Liver (tissue), 9 donors: ENCODE results near the gene WLS. TPM values are rescaled to one million over a fixed set of nuclear protein-coding genes. Genes with fewer than 3 reads are reported as not detected.
"Not testable (repeated sequence)": the region's sequence is repeated elsewhere in the genome, so short reads cannot be mapped to it uniquely, and the experiment has no call there.

ENCODE experiments used
- DNase-seq: peaks from one replicate; pipeline ENCODE4 v3.0.0-alpha.2; 2017; ENCODE audit warnings: low spot score
- H3K27ac ChIP-seq, 2 donors: one replicate each; pipeline ENCODE4 v1.7.0; 2013; ENCODE audit warnings: inconsistent platforms in 2 of 2, low read length in 2 of 2, control low read depth in 1 of 2, low read depth in 1 of 2, mild to moderate bottlenecking in 1 of 2
- H3K27me3 ChIP-seq, 4 donors: one replicate each; pipeline versions ENCODE4 v1.6.1 to v1.7.0; 2013; ENCODE audit warnings: low read length in 3 of 4, inconsistent platforms in 1 of 4, mild to moderate bottlenecking in 1 of 4, moderate library complexity in 1 of 4; ENCODE audit not compliant: control insufficient read depth in 4 of 4, insufficient read depth in 4 of 4
- H3K36me3 ChIP-seq, 4 donors: one replicate each; pipeline versions ENCODE4 v1.6.1 to v1.7.0; 2013; ENCODE audit warnings: low read length in 3 of 4, mild to moderate bottlenecking in 3 of 4, low read depth in 1 of 4, moderate library complexity in 1 of 4; ENCODE audit not compliant: control insufficient read depth in 4 of 4, insufficient read depth in 3 of 4
- H3K4me1 ChIP-seq, 4 donors: one replicate each; pipeline versions ENCODE4 v1.6.1 to v1.7.0; 2013; ENCODE audit warnings: low read length in 3 of 4, mild to moderate bottlenecking in 3 of 4, moderate library complexity in 1 of 4; ENCODE audit not compliant: control insufficient read depth in 4 of 4, insufficient read depth in 4 of 4
- H3K4me3 ChIP-seq, 3 donors: one replicate each; pipeline versions ENCODE4 v1.6.1 to v1.7.0; 2013; ENCODE audit warnings: low read length in 3 of 3, control low read depth in 1 of 3, low read depth in 1 of 3, mild to moderate bottlenecking in 1 of 3
- H3K9ac ChIP-seq, 2 donors: one replicate each; pipeline ENCODE4 v1.7.0; 2013; ENCODE audit warnings: low read length in 2 of 2, mild to moderate bottlenecking in 2 of 2, moderate library complexity in 2 of 2, control low read depth in 1 of 2, low read depth in 1 of 2
- H3K9me3 ChIP-seq, 4 donors: one replicate each; pipeline versions ENCODE4 v1.6.1 to v1.7.0; 2013; ENCODE audit warnings: low read length in 3 of 4; ENCODE audit not compliant: control insufficient read depth in 4 of 4
- ATF3 ChIP-seq: IDR thresholded peaks from 2 replicates; pipeline ENCODE4 v1.6.1; 2016; ENCODE audit warnings: antibody characterized with exemption
- CTCF ChIP-seq: fragments of 150-350 bp; IDR thresholded peaks from 2 replicates; pipeline ENCODE4 v1.5.1; 2017; ENCODE audit warnings: improper control_type of control experiment, low read depth, low read length; ENCODE audit not compliant: missing input control
- EGR1 ChIP-seq, 2 donors: IDR thresholded peaks; 2 replicates each; pipeline ENCODE4 v1.6.1; 2016 to 2018; ENCODE audit warnings: antibody characterized with exemption in 2 of 2, low read depth in 2 of 2
- FOXA1 ChIP-seq: IDR thresholded peaks from 2 replicates; pipeline ENCODE4 v1.6.1; 2016; ENCODE audit warnings: antibody characterized with exemption
- FOXA2 ChIP-seq: IDR thresholded peaks from 2 replicates; pipeline ENCODE4 v1.6.1; 2016; ENCODE audit warnings: antibody characterized with exemption
- GABPA ChIP-seq, 2 donors: IDR thresholded peaks in 1 of 2; conservative IDR thresholded peaks in 1 of 2; 2 replicates each; pipeline ENCODE4 v1.6.1; 2016; ENCODE audit warnings: antibody characterized with exemption in 2 of 2, mild to moderate bottlenecking in 1 of 2, moderate library complexity in 1 of 2
- HNF4A ChIP-seq, 2 donors: conservative IDR thresholded peaks; 2 replicates each; pipeline ENCODE4 v1.6.1; 2016; ENCODE audit warnings: antibody characterized with exemption in 2 of 2, mild to moderate bottlenecking in 2 of 2
- HNF4G ChIP-seq: IDR thresholded peaks from 2 replicates; pipeline ENCODE4 v1.6.1; 2016; ENCODE audit warnings: antibody characterized with exemption
- JUND ChIP-seq, 2 donors: IDR thresholded peaks; 2 replicates each; pipeline ENCODE4 v1.6.1; 2016; ENCODE audit warnings: antibody characterized with exemption in 2 of 2
- NR2F2 ChIP-seq: IDR thresholded peaks from 2 replicates; pipeline ENCODE4 v1.6.1; 2016; ENCODE audit warnings: antibody characterized with exemption
- RAD21 ChIP-seq, 2 donors: IDR thresholded peaks; 2 replicates each; pipeline ENCODE4 v1.6.1; 2016; ENCODE audit warnings: antibody characterized with exemption in 2 of 2, mild to moderate bottlenecking in 2 of 2
- REST ChIP-seq: IDR thresholded peaks from 2 replicates; pipeline ENCODE4 v1.6.1; 2016; ENCODE audit warnings: antibody characterized with exemption, mild to moderate bottlenecking
- RXRA ChIP-seq, 2 donors: IDR thresholded peaks; 2 replicates each; pipeline ENCODE4 v1.6.1; 2017 to 2018; ENCODE audit warnings: antibody characterized with exemption in 2 of 2, mild to moderate bottlenecking in 1 of 2
- SP1 ChIP-seq: IDR thresholded peaks from 2 replicates; pipeline ENCODE4 v1.6.1; 2018; ENCODE audit warnings: antibody characterized with exemption, mild to moderate bottlenecking
- TAF1 ChIP-seq: conservative IDR thresholded peaks from 2 replicates; pipeline ENCODE4 v1.6.1; 2016; ENCODE audit warnings: antibody characterized with exemption, mild to moderate bottlenecking
- YY1 ChIP-seq: IDR thresholded peaks from 2 replicates; pipeline ENCODE4 v1.6.1; 2016; ENCODE audit warnings: antibody characterized with exemption, mild to moderate bottlenecking
- ZBTB33 ChIP-seq: IDR thresholded peaks from 2 replicates; pipeline ENCODE4 v1.6.1; 2016; ENCODE audit warnings: antibody characterized with exemption
- WGBS: extraction: QIAGEN DNeasy Blood & Tissue Kit; methylation state at CpG from one replicate; pipeline ENCODE4 v1.1.7; 2013; 5-methylcytosine and 5-hydroxymethylcytosine counted together
- polyA plus RNA-seq, 2 donors: library from polyadenylated mRNA; stranded (reverse) in 1 of 2; unstranded in 1 of 2; fragments of 200-250 nt in 1 of 2; fragments of >200 nt in 1 of 2; fragmentation: Nextera tagmentation in 1 of 2; extraction: Ambion mirVana in 1 of 2; gene quantifications; one replicate each; pipeline versions ENCODE4 v1.2.1 to v1.2.3, GENCODE V29; 2013 to 2015
- total RNA-seq, 2 donors: library from RNA; depleted of rRNA; stranded (reverse); fragments of >200 nt; gene quantifications; one replicate each; pipeline ENCODE4 v1.2.3, GENCODE V29; 2014
- TF ChIP-seq, protein P1 (sequence below): IDR thresholded peaks from 2 replicates; pipeline ENCODE4 v1.6.1; 2016; ENCODE audit warnings: antibody characterized with exemption
- donor health status: healthy.
- donor health status: healthy.
- donor health status: healthy.
- donor health status: healthy.
- donor health status: healthy.

Gene WLS
- total and polyA plus RNA-seq, 4 donors: 3.2 to 12.5 (median 7.7) TPM

DNA sequence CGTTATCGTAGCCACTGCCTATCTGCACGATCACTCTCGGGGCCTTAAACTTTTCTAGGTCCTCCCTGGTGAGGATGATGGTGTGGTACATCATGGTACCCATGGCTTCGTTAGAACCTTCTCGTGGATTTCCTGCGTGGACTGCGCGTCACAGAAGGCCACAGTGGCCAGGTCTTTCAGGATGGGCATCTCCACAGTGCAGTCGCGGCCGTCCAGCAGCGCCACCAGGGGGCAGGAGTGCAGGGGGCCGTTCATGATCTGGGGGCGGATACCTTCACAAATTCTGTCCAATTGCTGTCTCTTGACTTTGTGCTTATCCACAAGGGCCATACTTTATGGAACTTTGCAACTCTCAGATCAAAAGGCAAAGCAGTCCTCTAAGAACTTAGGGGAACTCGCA, 69.6 kb downstream of the WLS start:
- TF ChIP-seq, protein P1, sequence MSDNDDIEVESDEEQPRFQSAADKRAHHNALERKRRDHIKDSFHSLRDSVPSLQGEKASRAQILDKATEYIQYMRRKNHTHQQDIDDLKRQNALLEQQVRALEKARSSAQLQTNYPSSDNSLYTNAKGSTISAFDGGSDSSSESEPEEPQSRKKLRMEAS: no peak
- no peak for TF ChIP-seq TAF1
- TF ChIP-seq CTCF: no peak
- no peak for TF ChIP-seq HNF4A (conservative IDR thresholded peaks at IDR 0.05)
- TF ChIP-seq GABPA (IDR thresholded peaks at IDR 0.05 in 1 of 2, conservative IDR thresholded peaks at IDR 0.05 in 1 of 2): no peak
- TF ChIP-seq FOXA1: no peak
- no peak for TF ChIP-seq ATF3
- TF ChIP-seq RAD21 (IDR thresholded peaks at IDR 0.05): no peak
- no peak for TF ChIP-seq YY1
- no peak for TF ChIP-seq REST
- no peak for TF ChIP-seq EGR1 (IDR thresholded peaks at IDR 0.05; ENCODE audit: low read depth in 2 of 2)
- no peak for TF ChIP-seq ZBTB33
- no peak for TF ChIP-seq SP1
- TF ChIP-seq HNF4G: no peak
- TF ChIP-seq RXRA (IDR thresholded peaks at IDR 0.05): no peak
- TF ChIP-seq JUND (IDR thresholded peaks at IDR 0.05): no peak
- no peak for TF ChIP-seq FOXA2
- TF ChIP-seq NR2F2: no peak

DNA sequence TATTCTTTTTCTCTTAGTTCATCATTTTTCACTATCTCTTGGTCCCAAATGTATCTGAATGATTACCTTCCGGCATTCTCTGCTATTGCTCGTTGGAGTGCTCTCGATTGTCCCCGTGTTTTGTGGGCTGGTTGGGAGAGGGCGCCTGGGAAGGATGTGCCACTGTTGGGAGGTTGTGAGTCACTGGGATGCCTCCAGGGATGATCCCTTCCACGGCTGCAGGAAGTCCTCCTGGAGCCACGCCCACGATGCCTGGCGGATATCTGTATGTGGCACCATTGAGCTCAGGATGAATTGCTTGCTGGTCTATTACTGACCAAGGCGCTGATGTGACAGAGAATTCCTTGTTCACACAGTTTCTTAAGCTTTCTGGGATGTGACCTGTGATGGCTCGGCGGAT, 70.7 kb downstream of the WLS start:
- WGBS: 94% methylated on average over 12 of the region's 12 CpGs
- not testable (repeated sequence) for H3K9ac ChIP-seq, H3K27me3 ChIP-seq, H3K9me3 ChIP-seq, H3K4me1 ChIP-seq, H3K36me3 ChIP-seq, H3K27ac ChIP-seq, DNase-seq, H3K4me3 ChIP-seq

More for the DNA sequence above, 69.6 kb downstream of the WLS start:
- H3K4me3 ChIP-seq: no peak overlapping the region
- H3K36me3 ChIP-seq: no peaks in the 10 kb centered on the region
- no peak for DNase-seq
- WGBS: 90% methylated on average over 16 of the region's 16 CpGs
- no peaks in the 10 kb centered on the region for H3K9me3 ChIP-seq
- H3K9ac ChIP-seq: no peak overlapping the region
- no peak overlapping the region for H3K27ac ChIP-seq
- no peaks in the 10 kb centered on the region for H3K27me3 ChIP-seq
- peaks cover 0 to 4% (median 3%) of the 10 kb centered on the region in 4 donors for H3K4me1 ChIP-seq

DNA sequence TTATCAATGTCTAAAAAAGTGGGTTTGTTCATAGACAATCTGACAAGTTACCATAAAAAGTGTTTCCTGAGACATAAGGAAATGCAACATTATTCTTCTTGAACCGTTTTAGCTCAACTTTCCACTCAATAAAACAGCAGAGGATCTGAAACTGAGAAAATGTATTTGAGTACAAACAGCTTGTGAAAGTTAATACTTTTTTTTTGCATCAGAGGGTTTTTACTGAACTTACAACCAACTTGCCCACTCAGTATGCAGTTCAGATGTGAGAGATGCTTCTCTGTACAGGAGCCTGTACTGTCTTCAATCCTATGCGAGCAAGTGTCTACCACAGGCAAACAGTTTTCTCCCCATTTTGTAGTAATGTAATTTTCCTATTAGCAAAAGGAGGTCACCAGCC, 71.4 kb downstream of the WLS start:
- not testable (repeated sequence) for H3K9ac ChIP-seq, H3K36me3 ChIP-seq, H3K27me3 ChIP-seq, H3K4me1 ChIP-seq, H3K4me3 ChIP-seq, DNase-seq, H3K9me3 ChIP-seq, H3K27ac ChIP-seq
- WGBS: 78% methylated on average over 2 of the region's 2 CpGs
